Kidney (tissue), 14 donors: ENCODE data around the gene PSMB10. TPM values are rescaled to one million over a fixed set of nuclear protein-coding genes. Genes with fewer than 3 reads are reported as not detected.

Experiments
- DNase-seq, 5 donors: peaks; one replicate each; pipeline ENCODE4 v3.0.0-alpha.2; 2013 to 2020
- FAIRE-seq: peaks from 2 replicates; lab custom pipeline; 2012; peaks lifted over from hg19 to GRCh38; lab: Jason Lieb, UNC
- H3K27ac ChIP-seq, 2 donors: one replicate each; pipeline ENCODE4 v1.7.0; 2013; ENCODE audit warnings: low read depth in 2 of 2, low read length in 2 of 2, inconsistent platforms in 1 of 2
- H3K27me3 ChIP-seq: one replicate; pipeline ENCODE4 v1.7.1; 2013; ENCODE audit warnings: low read length, inconsistent platforms; ENCODE audit not compliant: control insufficient read depth, insufficient read depth
- H3K36me3 ChIP-seq, 3 donors: one replicate each; pipeline versions ENCODE4 v1.7.0 to v1.7.1; 2013; ENCODE audit warnings: low read length in 3 of 3, control low read depth in 1 of 3, inconsistent platforms in 1 of 3; ENCODE audit not compliant: insufficient read depth in 3 of 3, control insufficient read depth in 2 of 3
- H3K4me1 ChIP-seq, 3 donors: one replicate each; pipeline versions ENCODE4 v1.7.0 to v1.7.1; 2013; ENCODE audit warnings: low read length in 3 of 3, inconsistent platforms in 1 of 3, low read depth in 1 of 3; ENCODE audit not compliant: control insufficient read depth in 2 of 3, insufficient read depth in 2 of 3
- H3K4me3 ChIP-seq, 3 donors: one replicate each; pipeline versions ENCODE4 v1.7.0 to v1.8.1; 2013; ENCODE audit warnings: low read length in 3 of 3, control low read depth in 1 of 3, inconsistent platforms in 1 of 3
- H3K9ac ChIP-seq, 3 donors: one replicate each; pipeline versions ENCODE4 v1.7.0 to v1.7.1; 2013; ENCODE audit warnings: low read length in 3 of 3, control low read depth in 1 of 3, inconsistent platforms in 1 of 3
- H3K9me3 ChIP-seq, 3 donors: one replicate each; pipeline versions ENCODE4 v1.7.0 to v1.7.1; 2013; ENCODE audit warnings: low read length in 3 of 3, control low read depth in 1 of 3, inconsistent platforms in 1 of 3; ENCODE audit not compliant: control insufficient read depth in 2 of 3, insufficient read depth in 1 of 3
- CTCF ChIP-seq: IDR thresholded peaks from 3 replicates; pipeline ENCODE4 v1.5.1; 2012; ENCODE audit warnings: mild to moderate bottlenecking, moderate library complexity, borderline replicate concordance; ENCODE audit not compliant: insufficient read depth; ENCODE audit errors: extremely low read depth
- intact Hi-C: fragments of 100-400 bp; cut with DNase I; formaldehyde crosslinking; loops from one replicate; pipeline ENCODE4 v1.11.1; 2022
- polyA plus RNA-seq: library from polyadenylated mRNA; stranded (reverse); fragments of 350-450 nt; fragmentation: Illumina TruSeq; extraction: RNeasy Lipid Tissue Mini Kit (QIAGEN cat#74804); gene quantifications from one replicate; pipeline ENCODE4 v1.2.3, GENCODE V29; 2014; ENCODE audit warnings: low read depth, low replicate concordance; ENCODE audit not compliant: insufficient read depth
- total RNA-seq: library from RNA; stranded (reverse); fragmentation: NEBNext Ultra II Directional; extraction: Animal tissue kit (Norgen Biotek cat#: 25700); gene quantifications from one replicate; pipeline ENCODE4 v1.2.1, GENCODE V29; 2021
- donor health status: control.
- donor health status: control.
- donor health status: control.
- donor health status: control.
- donor health status: control.
- donor health status: DM: yes; HTN: yes; CAD: no.
- donor health status: Normal renal cell carcinoma (clear cell type).

PSMB10 gene
- total and polyA plus RNA-seq, 2 donors from 2014 or later, result 76.4 to 78.6 TPM

- TF ChIP-seq CTCF, result no peak
- Histone ChIP-seq H3K36me3 (peaks cover 3 to 30% (median 3%) of the 10 kb centered on the region in 3 donors), H3K27me3 (no peaks in the 10 kb centered on the region), H3K4me3 (peak overlapping the region in 1 of 3 donors; percentile 20), H3K4me1 (peaks cover 0 to 31% (median 12%) of the 10 kb centered on the region in 3 donors), H3K9me3 (no peaks in the 10 kb centered on the region), H3K27ac (no peak overlapping the region), H3K9ac (no peak overlapping the region)
- no peak for FAIRE-seq
- no peak for DNase-seq
- intact Hi-C loops, result no loop called here
These were observed 28.0 kb upstream of the PSMB10 start for GRCh38 chr16:67964477-67965131.

DNA sequence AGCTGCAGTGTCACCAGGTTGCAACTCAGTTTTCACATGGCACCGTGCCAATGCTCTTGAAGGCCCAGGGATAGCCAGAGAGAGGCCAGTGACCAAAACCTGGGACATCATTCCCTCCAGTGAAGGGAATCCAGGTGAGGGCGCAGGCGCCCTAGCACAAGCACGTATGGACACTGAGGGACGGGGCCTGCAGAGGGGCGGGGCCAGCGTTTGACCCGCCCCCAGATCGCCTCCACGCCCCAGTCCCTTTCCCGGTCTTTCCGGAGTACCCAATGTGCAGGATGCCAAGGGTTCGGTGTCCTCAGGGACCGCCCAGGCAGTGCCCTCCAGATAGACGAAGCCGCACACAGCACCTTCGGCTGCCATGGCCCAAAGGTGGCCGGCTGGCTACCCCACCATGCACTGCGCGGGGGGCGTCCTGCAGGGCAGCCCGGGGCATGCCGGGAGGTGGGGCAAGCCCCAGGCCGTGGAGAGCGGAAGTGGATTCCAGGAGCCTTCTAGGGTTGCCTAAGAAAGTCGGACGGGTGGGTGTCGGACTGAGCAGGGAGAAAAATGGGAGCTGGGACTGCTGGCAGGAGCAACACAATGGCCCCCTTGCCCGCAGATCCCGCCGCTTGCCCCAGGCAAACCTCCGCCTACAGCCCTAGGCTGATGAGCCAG is 27.1 kb upstream of the PSMB10 start:
- FAIRE-seq (no peak), DNase-seq (peak in 4 of 5 donors; percentile 30 to 77 (median 40))
- intact Hi-C loops, result no loop called here
- H3K4me1 ChIP-seq, result peaks cover 0 to 37% (median 16%) of the 10 kb centered on the region in 3 donors
- TF ChIP-seq CTCF, result no peak
- H3K9ac ChIP-seq, result no peak overlapping the region
- no peaks in the 10 kb centered on the region for H3K9me3 ChIP-seq
- H3K27ac ChIP-seq, result no peak overlapping the region
- peaks cover 3 to 30% (median 3%) of the 10 kb centered on the region in 3 donors for H3K36me3 ChIP-seq
- no peaks in the 10 kb centered on the region for H3K27me3 ChIP-seq
- H3K4me3 ChIP-seq, result peak overlapping the region in 1 of 3 donors; percentile 20

DNA sequence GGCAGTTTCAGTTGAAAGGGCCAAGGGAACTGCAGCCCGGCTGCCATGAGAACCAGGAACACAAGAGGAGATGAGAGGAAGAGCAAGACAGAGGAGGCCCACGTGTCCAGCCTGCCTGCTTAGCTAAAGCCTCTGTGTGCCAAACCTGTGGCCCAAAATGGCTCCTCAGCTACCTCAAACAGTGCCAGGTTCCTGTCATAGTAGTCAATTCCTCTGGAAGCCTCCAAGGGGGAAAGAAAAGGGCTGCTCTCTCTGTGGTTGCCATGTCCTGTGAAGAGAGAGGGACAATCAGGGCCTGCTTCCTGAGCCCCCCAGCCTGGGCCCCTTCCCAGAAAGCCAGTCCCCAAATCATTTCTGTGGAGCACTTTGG is 26.6 kb upstream of the PSMB10 start:
- TF ChIP-seq CTCF, result no peak
- Histone ChIP-seq H3K9ac (no peak overlapping the region), H3K27me3 (no peaks in the 10 kb centered on the region), H3K4me1 (peaks cover 0 to 41% (median 16%) of the 10 kb centered on the region in 3 donors), H3K36me3 (peaks cover 3 to 33% (median 8%) of the 10 kb centered on the region in 3 donors), H3K9me3 (no peaks in the 10 kb centered on the region), H3K27ac (no peak overlapping the region), H3K4me3 (peak overlapping the region in 1 of 3 donors; percentile 20)
- FAIRE-seq (no peak), DNase-seq (no peak)
- intact Hi-C loops, result no loop called here
